Measurements from ENCODE around the gene TCP1.
A peak's percentile ranks its signal among the peaks of the same experiment; 100 is the strongest.
"Not testable (repeated sequence)": the region's sequence is repeated elsewhere in the genome, so short reads cannot be mapped to it uniquely, and the experiment has no call there.

Gene TCP1

DNA sequence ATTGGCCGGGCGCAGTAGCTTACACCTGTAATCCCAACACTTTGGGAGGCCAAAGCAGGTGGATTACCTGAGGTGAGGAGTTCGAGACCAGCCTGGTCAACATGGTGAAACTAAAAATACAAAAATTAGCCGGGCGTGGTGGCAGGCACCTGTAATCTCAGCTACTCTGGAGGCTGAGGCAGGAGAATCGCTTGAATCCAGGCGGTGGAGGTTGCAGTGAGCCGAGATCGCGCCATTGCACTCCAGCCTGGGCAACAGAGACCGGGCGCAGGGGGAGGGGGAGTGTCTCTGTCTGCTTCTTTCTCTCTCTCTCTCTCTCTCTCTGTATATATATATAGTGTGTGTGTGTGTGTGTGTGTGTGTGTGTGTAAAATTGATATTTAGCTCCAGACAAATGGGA lies 56.9 kb downstream of the TCP1 start:
- DNase-seq = not testable (repeated sequence)

DNA sequence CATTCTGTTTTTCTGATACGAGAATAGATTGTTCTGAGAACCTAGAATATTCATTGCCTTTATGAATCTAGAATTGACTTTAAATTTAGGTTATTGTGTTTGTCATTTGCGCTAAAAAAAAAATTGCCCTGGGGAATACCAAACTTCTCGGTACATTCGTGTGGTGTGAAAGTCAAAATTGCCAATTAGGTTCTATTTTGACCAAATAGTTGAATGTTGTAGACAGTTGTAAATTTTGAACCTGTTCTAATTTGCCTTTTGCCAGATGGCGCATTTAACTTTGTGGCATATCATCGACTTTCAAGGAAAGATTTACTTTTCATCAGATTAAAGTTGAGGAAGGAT lies 59.1 kb downstream of the TCP1 start:
- DNase-seq = no peak

DNA sequence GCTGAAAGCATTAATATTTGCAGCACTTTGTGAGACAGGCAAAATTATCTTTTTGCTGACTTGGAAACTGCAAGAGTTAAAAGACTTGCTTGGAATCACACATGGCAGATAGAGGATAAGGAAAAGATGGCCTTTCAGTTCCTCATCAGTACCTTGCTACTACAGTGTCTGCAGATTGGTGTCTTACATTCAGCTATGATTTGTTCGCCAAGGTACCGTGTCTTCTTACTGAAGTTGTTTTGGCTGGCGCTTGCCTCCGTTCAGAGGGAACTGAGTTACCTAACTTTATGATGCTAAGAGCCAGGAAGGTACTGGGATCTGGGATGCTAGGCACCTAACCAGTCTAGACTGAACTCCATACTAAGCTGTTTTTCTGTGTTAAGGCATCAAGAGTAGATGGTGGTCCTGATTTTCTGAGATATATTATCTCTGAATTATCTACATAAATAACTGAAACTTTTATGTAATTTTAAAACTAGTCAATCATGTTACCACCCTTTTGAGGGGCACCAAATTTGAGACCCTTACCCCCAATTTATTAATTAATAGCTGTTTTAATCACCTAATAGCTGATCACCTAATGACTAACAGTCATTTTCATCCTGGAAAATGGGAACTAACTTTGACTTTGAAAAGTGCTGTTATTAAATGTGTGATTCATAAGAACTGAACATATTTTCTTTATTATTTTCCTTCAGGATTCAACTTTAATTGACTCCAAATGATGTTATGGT lies 59.6 kb downstream of the TCP1 start:
- peak; percentile 36 for DNase-seq

DNA sequence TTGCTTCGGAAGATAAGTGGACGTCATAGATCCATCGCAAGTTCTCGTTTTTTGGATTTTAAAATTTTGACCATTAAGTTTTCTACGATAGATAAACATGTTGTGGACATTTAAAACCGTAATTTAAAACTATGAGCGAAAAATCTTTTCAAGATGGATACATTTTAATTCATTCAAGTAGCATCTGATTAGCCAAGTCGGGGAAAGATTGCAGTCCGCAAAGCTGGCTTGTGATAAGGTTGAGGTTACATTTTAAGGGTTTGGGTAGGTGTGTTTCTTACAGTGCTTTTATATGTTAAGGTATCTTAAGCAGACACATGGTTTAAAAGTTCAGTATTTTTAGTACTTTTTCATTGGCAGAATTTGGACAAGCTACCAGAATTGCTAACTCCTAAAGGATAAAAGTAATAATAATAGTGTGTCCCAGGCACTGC lies 60.9 kb downstream of the TCP1 start:
- peak; percentile 72 for DNase-seq

Measured in hematopoietic multipotent progenitor cell treated with erythropoietin and hydrocortisone succinate and interleukin-3 and kit ligand, for 4 days (in vitro differentiated cells).